Measurements from ENCODE around the gene PIH1D1.

Gene PIH1D1

GRCh38 chr19:49396738-49397505 is 54.7 kb downstream of the PIH1D1 start:
- no peak for TF ChIP-seq CTCF (conservative IDR thresholded peaks at IDR 0.05)
- H3K27ac ChIP-seq: no peak overlapping the region
